ENCODE data around the gene GMPPB.

GRCh38 chr3:49712166-49712565 is 11.6 kb downstream of the GMPPB start:
- TF ChIP-seq CTCF (optimal IDR thresholded peaks at IDR 0.05 in 1 of 3, IDR thresholded peaks at IDR 0.05 in 1 of 3, conservative IDR thresholded peaks at IDR 0.05 in 1 of 3; ENCODE audit: extremely low read depth in 1 of 3, insufficient read depth in 2 of 3, low read length in 3 of 3) (no peak), EZH2 (IDR thresholded peaks at IDR 0.05; ENCODE audit: low read length) (no peak)

All from keratinocyte (primary cell).